Epithelial cell of esophagus (primary cell): ENCODE data around the gene DPYSL5.

Experiments
- DNase-seq: peaks from one replicate; pipeline ENCODE4 v3.0.0; 2010; ENCODE audit warnings: low read depth
- H3K4me3 ChIP-seq: 2 replicates; pipeline ENCODE4 v1.5.1; 2011; ENCODE audit warnings: mild to moderate bottlenecking, low read length, control low read depth
- CTCF ChIP-seq: IDR thresholded peaks from 2 replicates; pipeline ENCODE4 v1.5.1; 2011; ENCODE audit warnings: low read depth, mild to moderate bottlenecking, low read length, control low read depth, inconsistent platforms; ENCODE audit not compliant: insufficient read depth; ENCODE audit errors: missing control alignments

Gene DPYSL5

GRCh38 chr2:26860211-26860850, 12.4 kb downstream of the DPYSL5 start:
- DNase-seq: no peak
- TF ChIP-seq CTCF: no peak
- H3K4me3 ChIP-seq: no peak overlapping the region

DNA sequence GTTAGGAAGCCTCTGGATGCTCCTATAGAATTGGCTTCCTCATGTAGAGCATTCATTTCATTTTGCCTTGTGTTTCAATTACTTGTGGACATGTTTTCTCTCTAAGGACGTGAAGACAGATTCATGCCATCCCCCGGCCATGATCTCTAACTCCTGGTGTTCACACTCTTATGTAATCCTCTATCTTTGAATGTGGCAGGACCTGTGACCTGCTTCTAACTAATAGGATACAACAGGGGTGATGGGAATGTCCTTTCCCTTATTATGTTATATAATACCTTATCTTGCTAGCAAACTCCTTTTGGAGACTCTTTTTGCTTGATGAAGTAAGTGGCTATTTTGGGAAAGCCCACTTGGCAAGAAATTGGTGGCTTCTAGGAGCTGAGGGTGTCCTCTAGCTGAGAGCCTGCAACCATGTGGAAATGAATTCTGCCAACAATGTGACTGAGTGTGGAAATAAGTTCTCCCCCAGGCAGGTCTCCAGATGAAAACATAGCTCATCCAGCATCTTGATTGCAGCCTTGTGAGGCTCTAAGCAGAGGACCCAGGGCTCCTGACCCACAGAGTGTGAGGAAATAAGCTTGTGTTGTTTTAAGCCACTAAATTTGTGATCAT, 13.8 kb downstream of the DPYSL5 start:
- no peak for DNase-seq
- no peak overlapping the region for H3K4me3 ChIP-seq
- TF ChIP-seq CTCF: no peak

DNA sequence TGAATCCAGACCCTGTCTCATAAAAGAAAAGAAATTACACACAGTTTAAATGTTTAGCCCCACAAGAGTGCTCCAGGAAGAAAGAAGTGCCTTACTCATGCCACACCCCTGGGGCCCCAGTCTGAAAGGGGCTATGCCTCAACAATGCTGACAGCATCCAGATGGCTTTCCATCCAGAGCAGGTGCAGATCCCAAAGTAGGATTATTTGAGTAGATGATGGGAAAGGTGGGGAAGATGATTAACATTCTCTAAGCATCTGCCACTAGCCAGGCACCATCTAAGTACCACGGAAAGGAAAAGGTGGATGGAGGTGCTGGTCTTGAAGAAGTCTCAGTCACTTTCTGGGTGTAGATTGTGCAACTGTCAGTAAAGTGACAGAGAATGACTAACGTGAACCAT, 16.3 kb downstream of the DPYSL5 start:
- no peak overlapping the region for H3K4me3 ChIP-seq
- TF ChIP-seq CTCF: no peak
- no peak for DNase-seq

DNA sequence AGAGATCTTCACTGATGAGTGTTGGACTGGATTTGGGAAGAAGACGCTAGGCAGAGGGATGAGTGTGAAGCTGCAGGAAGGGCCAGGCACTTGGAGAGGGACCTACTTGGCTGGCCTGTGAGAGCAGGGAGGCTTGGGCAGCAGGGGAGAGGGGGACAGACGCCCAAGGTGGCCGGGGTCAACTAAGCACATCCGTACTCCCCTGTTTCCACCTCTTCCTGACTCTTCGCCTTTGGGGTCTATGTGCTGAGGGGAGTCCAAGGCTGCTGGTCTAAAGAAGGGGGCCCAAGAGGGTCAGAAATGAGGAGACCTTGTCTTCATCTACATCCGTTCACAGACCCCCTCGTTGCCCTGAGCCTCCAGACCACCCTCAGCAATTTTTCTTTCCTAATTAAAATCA, 16.7 kb downstream of the DPYSL5 start:
- DNase-seq: no peak
- TF ChIP-seq CTCF: no peak
- no peak overlapping the region for H3K4me3 ChIP-seq

GRCh38 chr2:26870585-26871095, 22.7 kb downstream of the DPYSL5 start:
- no peak overlapping the region for H3K4me3 ChIP-seq
- TF ChIP-seq CTCF: no peak
- no peak for DNase-seq

GRCh38 chr2:26873286-26873983, 25.5 kb downstream of the DPYSL5 start:
- no peak for DNase-seq
- H3K4me3 ChIP-seq: no peak overlapping the region
- TF ChIP-seq CTCF: no peak
